Activated CD4-positive, alpha-beta memory T cell treated with anti-CD3 and anti-CD28 coated beads, Interleukin-2, amount 10 ng/mL, durations not matched to agents 7 days and 5 days (primary cell): ENCODE data around the gene INTS1. TPM values are rescaled to one million over a fixed set of nuclear protein-coding genes. Genes with fewer than 3 reads are reported as not detected.

Experiments
- CTCF ChIA-PET: fragments of 350-600 bp; sonication (Branson Sonifier 250); formaldehyde crosslinking; loops from one replicate; lab custom pipeline; 2021; ENCODE audit warnings: antibody characterized with exemption, inconsistent platforms; lab: Charles Lee
- POLR2A ChIA-PET: fragments of 350-600 bp; sonication (Branson Sonifier 250); formaldehyde crosslinking; loops from one replicate; lab custom pipeline; 2021; ENCODE audit warnings: antibody characterized with exemption; lab: Charles Lee
- DNase-seq: peaks from one replicate; pipeline ENCODE4 v3.0.0-alpha.2; 2020
- H3K27ac Mint-ChIP-seq: one replicate; pipeline ENCODE4 v1.8.0; 2021; ENCODE audit warnings: mild to moderate bottlenecking, mixed read lengths
- H3K27me3 Mint-ChIP-seq: one replicate; pipeline ENCODE4 v1.8.0; 2021; ENCODE audit warnings: mixed read lengths
- H3K36me3 Mint-ChIP-seq: one replicate; pipeline ENCODE4 v1.8.0; 2021; ENCODE audit warnings: low read depth, mixed read lengths
- H3K4me1 Mint-ChIP-seq: one replicate; pipeline ENCODE4 v1.8.0; 2021; ENCODE audit warnings: mixed read lengths
- H3K4me3 Mint-ChIP-seq: one replicate; pipeline ENCODE4 v1.8.0; 2021; ENCODE audit warnings: mild to moderate bottlenecking, mixed read lengths
- H3K9me3 Mint-ChIP-seq: one replicate; pipeline ENCODE4 v1.8.0; 2021; ENCODE audit warnings: mixed read lengths
- total RNA-seq, 2 experiments: library from RNA; stranded (reverse); gene quantifications; one replicate each; pipeline ENCODE4 v1.2.3, GENCODE V29; 2021

The INTS1 gene
- total RNA-seq, 2 experiments from 2014 or later: 79.2 to 87.5 TPM

DNA sequence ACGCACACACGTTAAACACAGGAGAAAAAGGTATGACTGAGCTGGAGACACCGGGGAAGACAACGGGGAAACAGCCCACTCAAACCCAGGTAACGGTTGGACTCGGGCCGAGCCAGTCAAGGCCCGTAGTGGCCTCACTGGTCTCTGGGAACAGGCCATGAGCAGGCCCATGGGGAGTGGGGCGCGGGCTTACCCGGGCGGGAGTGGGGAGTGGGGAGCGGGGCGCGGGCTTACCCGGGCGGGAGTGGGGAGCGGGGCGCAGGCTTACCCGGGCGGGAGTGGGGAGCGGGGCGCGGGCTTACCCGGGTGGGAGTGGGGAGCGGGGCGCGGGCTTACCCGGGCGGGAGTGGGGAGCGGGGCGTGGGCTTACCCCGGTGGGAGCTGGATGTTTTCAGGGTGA is 11.5 kb downstream of the INTS1 start:
- no peak for DNase-seq
- no peaks in the 10 kb centered on the region for H3K9me3 Mint-ChIP-seq
- H3K4me3 Mint-ChIP-seq: no peak overlapping the region
- H3K4me1 Mint-ChIP-seq: no peaks in the 10 kb centered on the region
- CTCF ChIA-PET: no interaction called here
- POLR2A ChIA-PET: no interaction called here
- H3K27ac Mint-ChIP-seq: no peak overlapping the region
- peaks cover 41% of the 10 kb centered on the region for H3K36me3 Mint-ChIP-seq
- no peaks in the 10 kb centered on the region for H3K27me3 Mint-ChIP-seq

DNA sequence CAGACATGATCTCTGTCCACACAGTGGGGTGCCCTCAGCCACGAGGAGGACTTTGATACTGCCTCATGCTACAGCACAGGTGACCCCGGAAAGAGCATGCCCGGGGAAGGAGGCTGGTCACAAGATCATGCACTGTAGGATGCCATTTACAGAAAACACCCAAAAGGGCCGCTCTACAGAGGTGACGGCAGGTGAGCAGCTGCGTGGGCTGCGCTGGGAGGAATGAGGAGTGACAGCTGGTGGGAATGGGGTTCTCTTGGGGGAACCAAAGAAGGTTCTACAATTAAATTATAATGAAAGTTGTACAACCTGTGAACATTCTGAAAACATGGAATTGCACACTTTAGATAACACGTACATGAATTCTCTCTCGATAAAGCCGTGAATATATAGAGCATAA is 12.0 kb downstream of the INTS1 start:
- CTCF ChIA-PET: no interaction called here
- no peak overlapping the region for H3K27ac Mint-ChIP-seq
- H3K4me3 Mint-ChIP-seq: no peak overlapping the region
- POLR2A ChIA-PET: no interaction called here
- no peaks in the 10 kb centered on the region for H3K9me3 Mint-ChIP-seq
- no peaks in the 10 kb centered on the region for H3K4me1 Mint-ChIP-seq
- no peak for DNase-seq
- H3K36me3 Mint-ChIP-seq: peaks cover 37% of the 10 kb centered on the region
- H3K27me3 Mint-ChIP-seq: no peaks in the 10 kb centered on the region

DNA sequence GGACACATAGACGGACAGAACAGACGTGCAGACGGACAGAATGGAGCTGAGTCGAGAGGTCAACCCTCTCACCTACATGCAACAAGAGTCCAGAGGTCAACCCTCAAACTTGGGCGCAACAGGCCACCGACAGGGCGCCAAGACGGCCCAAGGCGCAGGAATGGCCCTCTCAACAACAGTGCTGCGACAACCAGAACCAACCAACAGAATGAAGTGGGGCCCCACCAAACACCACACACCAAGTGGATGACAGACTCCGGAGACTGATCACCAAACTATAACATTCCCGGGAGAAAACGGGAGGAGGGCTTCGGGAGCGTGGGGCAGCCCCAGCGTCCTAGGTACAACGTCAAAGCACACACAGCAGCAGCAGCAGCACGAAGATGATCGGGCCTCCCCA is 13.4 kb downstream of the INTS1 start:
- Mint-ChIP-seq H3K36me3 (peaks cover 30% of the 10 kb centered on the region), H3K27me3 (no peaks in the 10 kb centered on the region), H3K9me3 (no peaks in the 10 kb centered on the region), H3K27ac (no peak overlapping the region), H3K4me1 (no peaks in the 10 kb centered on the region), H3K4me3 (no peak overlapping the region)
- POLR2A ChIA-PET: no interaction called here
- CTCF ChIA-PET: no interaction called here
- DNase-seq: no peak

DNA sequence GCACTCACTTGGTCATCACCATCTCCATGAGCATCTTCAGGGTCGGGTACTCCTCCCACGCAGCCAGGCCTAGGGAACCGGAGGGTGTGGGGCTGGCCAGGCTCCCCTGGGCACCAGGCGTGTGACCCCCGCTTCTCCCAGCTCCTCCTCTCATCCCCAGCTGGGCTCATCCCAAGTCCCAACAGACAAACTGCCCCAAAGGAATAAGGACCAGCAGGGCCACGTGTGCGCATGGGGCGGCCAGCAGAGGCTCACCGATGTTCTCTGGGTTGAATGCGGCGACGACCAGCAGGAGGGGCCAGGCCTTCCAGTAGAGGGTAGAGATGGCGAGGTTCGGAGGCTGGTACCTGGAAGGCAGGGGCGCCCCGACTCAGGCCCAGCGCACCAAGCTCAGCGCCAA is 14.9 kb downstream of the INTS1 start:
- no peak overlapping the region for H3K4me3 Mint-ChIP-seq
- H3K36me3 Mint-ChIP-seq: peaks cover 30% of the 10 kb centered on the region
- no peaks in the 10 kb centered on the region for H3K4me1 Mint-ChIP-seq
- no peak for DNase-seq
- H3K27me3 Mint-ChIP-seq: no peaks in the 10 kb centered on the region
- ChIA-PET POLR2A (no interaction called here), CTCF (interaction anchor here (1.3 kb wide), 1 partner anchor 15 kb away, joined by 4 read pairs; no protein-coding TSS in a partner anchor)
- no peak overlapping the region for H3K27ac Mint-ChIP-seq
- H3K9me3 Mint-ChIP-seq: no peaks in the 10 kb centered on the region

DNA sequence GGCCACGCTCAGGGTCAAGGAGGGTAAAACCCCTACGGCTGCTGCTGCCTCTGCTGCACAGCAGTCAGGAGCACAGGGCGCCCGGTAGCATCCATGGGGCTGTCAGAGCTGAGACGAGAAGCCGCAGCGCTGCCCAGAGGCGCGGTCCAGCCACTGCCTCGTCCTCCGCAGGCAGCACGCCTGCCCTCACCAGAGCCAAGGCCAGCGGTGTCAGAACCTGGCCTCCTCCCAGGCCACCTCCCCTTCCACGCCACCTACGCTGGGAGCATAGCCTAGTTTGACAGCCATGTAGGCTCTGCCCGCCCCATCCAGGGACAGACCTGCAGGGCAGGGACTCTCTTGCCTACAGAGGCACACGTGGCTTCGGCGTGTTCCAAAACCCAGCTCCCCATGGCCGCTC is 16.2 kb downstream of the INTS1 start:
- Mint-ChIP-seq H3K27me3 (no peaks in the 10 kb centered on the region), H3K4me1 (no peaks in the 10 kb centered on the region), H3K9me3 (no peaks in the 10 kb centered on the region), H3K4me3 (no peak overlapping the region), H3K36me3 (peaks cover 30% of the 10 kb centered on the region), H3K27ac (no peak overlapping the region)
- ChIA-PET CTCF (interaction anchor here (1.3 kb wide), 1 partner anchor 14 kb away, joined by 4 read pairs; no protein-coding TSS in a partner anchor), POLR2A (no interaction called here)
- no peak for DNase-seq

DNA sequence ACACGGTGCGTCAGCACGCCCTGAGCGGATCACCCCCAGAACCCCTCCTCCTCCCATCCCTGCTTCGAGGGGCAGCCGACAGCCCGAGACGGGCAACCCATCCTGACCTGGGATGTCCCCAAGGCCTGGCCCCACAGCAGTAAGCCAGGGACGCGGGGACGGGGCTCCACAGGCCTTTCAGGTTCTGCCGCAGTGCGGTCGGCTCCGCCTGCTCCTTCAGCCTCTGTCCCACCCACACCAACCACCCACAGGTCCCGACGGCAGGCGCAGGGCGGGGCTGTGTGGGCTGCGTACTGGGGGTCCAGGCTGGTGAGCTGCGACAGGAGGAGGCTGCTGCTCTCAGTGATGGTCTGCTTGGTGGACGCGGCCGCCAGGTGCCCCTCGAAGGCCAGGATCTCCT is 16.7 kb downstream of the INTS1 start:
- CTCF ChIA-PET: no interaction called here
- Mint-ChIP-seq H3K27ac (no peak overlapping the region), H3K9me3 (no peaks in the 10 kb centered on the region), H3K36me3 (peaks cover 30% of the 10 kb centered on the region), H3K4me1 (no peaks in the 10 kb centered on the region), H3K4me3 (no peak overlapping the region), H3K27me3 (no peaks in the 10 kb centered on the region)
- no peak for DNase-seq
- POLR2A ChIA-PET: no interaction called here

DNA sequence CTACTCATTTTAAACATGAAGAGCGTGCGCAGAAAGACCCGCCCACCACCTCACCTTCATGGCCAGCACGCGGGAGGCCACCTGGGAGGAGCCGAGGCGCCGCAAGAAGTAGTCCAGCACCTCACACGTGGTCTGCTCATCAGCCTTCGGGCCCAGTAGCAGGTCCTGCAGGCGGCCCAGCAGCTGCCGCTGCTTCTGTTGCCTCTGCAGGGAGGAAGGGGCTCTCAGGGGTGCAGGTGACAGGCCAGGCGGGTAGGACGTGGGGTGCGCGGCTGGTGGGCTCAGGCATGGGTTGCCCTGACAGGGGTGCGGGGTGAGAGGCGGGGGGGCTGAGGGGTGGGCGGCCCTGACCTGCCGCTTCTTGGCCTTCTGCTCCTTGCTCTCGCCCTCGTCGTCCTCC is 17.6 kb downstream of the INTS1 start:
- Mint-ChIP-seq H3K27ac (no peak overlapping the region), H3K4me1 (no peaks in the 10 kb centered on the region), H3K36me3 (peaks cover 27% of the 10 kb centered on the region), H3K4me3 (no peak overlapping the region), H3K27me3 (no peaks in the 10 kb centered on the region), H3K9me3 (no peaks in the 10 kb centered on the region)
- no peak for DNase-seq
- CTCF ChIA-PET: no interaction called here
- POLR2A ChIA-PET: no interaction called here

DNA sequence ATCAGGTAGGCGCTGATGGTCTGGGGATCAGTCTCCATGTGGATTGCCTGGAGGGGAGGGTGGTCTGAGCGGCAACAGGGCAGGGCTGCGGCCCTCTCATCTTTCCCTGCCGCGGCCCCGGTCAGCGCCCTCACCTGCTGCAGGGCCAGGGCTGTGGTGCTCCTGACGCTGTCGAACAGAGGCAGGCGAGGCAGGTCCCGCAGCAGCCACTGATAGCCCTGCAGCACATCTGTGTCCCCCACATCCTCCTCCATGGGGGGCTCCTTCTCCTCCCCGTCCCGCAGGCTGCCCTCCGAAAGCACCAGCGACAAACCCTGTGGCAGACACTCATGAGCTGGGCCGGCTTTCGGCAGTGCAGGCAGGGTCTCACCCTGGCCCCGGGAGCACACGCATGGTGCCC is 19.0 kb downstream of the INTS1 start:
- H3K27ac Mint-ChIP-seq: no peak overlapping the region
- CTCF ChIA-PET: interaction anchor here (1.0 kb wide), 1 partner anchor 11 kb away, joined by 3 read pairs; no protein-coding TSS in a partner anchor
- H3K4me1 Mint-ChIP-seq: no peaks in the 10 kb centered on the region
- no peak overlapping the region for H3K4me3 Mint-ChIP-seq
- no peaks in the 10 kb centered on the region for H3K9me3 Mint-ChIP-seq
- POLR2A ChIA-PET: no interaction called here
- no peaks in the 10 kb centered on the region for H3K27me3 Mint-ChIP-seq
- DNase-seq: no peak
- peaks cover 19% of the 10 kb centered on the region for H3K36me3 Mint-ChIP-seq

DNA sequence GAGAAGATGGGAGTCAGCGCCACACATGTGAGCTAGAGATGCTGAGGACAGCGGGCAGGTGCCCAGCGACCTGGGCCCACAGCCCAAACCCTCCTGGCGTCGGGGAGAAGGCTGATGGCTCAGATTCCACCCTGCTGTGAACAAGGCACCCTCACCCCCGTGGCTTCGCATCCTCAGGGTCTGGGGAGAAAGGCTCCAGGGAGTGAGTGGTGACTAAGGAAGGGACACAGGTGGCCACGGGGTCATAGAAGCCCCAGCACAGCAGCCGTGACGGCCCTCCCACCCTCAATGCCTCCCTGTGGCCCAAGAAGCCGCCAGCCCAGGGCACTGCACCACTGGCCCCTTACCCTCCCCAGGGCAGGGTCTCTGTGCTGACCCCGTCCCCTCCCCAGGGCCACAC is 19.6 kb downstream of the INTS1 start:
- no peak overlapping the region for H3K27ac Mint-ChIP-seq
- H3K4me3 Mint-ChIP-seq: no peak overlapping the region
- peaks cover 16% of the 10 kb centered on the region for H3K36me3 Mint-ChIP-seq
- ChIA-PET CTCF (no interaction called here), POLR2A (no interaction called here)
- no peaks in the 10 kb centered on the region for H3K9me3 Mint-ChIP-seq
- no peak for DNase-seq
- H3K27me3 Mint-ChIP-seq: no peaks in the 10 kb centered on the region
- H3K4me1 Mint-ChIP-seq: no peaks in the 10 kb centered on the region

DNA sequence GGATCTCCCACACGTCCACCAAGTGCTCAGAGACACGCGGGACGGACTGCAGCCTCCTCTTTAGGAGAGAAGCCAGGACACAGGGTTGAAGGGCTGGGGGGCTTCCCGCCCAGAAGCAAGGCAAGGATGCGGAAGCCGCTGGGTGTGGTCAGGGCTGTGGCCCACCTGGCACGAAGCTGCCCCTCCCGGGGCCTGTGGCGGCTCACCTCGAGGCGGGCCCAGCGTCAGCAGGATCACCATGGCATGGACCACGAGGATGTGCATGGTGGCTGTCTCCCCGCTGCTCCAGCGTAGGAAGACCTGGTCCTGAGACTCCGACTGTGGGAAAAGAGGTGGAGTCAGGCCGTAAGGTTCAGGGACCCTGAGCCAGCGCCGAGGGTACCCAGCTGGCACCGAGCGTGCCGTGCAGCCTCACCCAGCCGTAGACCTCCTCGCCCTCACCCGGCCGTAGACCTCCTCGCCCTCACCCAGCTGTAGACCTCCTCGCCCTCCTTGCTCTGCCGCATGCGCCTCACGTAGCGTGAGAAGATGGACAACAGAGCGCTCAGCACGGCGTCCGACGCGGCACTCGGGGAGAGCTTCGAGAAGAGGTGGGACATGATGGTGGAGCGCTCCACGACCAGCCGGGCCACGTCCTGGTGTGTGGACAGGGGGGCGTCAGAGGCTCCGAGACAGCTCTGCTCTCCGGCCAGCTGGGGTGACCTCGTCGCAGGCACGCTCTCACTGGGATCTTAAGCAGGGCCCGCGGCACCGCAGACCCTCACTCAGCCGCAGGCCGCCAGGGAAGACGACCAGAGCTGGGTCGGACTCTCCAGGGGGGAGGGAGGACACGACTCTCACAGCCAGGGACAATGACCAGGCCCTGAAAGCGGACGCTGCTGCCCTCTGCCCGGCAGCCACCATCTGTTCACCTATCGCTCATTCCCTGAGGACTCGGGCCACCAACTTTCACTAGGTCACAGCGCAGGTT is 20.4 kb downstream of the INTS1 start:
- ChIA-PET POLR2A (no interaction called here), CTCF (no interaction called here)
- Mint-ChIP-seq H3K9me3 (no peaks in the 10 kb centered on the region), H3K4me1 (no peaks in the 10 kb centered on the region), H3K4me3 (no peak overlapping the region), H3K36me3 (peaks cover 14% of the 10 kb centered on the region), H3K27ac (no peak overlapping the region), H3K27me3 (no peaks in the 10 kb centered on the region)
- DNase-seq: no peak

DNA sequence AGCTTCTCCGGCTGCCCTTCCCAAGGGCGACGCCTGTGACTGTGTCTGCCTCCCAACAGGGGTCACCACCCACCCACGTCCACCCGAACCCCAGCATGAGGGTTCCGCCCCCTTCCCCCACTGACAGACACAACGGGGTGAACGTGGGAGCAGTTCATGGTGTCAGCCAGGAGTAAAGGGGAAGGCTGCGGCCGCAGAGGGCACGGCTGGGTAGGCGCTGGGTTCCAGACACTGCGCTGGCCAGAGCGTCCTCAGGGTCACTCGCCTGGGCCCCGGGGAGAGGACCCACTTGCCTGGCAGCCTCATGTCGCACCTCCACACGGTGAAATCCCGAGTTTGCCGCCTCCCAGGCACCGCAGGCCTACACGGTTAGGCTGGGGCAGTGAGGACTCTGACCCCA is 21.1 kb downstream of the INTS1 start:
- ChIA-PET CTCF (no interaction called here), POLR2A (no interaction called here)
- H3K27ac Mint-ChIP-seq: no peak overlapping the region
- peaks cover 7% of the 10 kb centered on the region for H3K36me3 Mint-ChIP-seq
- H3K4me3 Mint-ChIP-seq: no peak overlapping the region
- no peaks in the 10 kb centered on the region for H3K9me3 Mint-ChIP-seq
- no peak for DNase-seq
- no peaks in the 10 kb centered on the region for H3K4me1 Mint-ChIP-seq
- no peaks in the 10 kb centered on the region for H3K27me3 Mint-ChIP-seq

DNA sequence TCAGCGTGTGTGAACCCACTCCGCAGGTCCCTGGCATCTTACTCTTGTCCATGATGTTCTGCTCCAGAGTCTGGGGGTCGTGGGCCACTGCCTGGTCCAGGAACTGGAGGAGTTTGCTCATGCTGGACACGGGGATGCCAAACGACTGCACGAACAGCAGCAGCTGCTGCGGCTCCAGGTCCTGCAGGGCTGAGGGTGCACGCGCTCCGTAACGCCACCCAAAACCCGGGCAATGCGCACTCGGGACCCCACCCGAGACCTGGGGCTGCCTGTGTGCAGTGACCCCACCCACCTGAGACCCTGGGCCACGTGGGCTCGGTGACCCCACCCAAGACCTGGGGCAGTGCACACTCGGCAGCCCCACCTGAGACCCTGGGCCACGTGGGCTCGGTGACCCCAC is 22.9 kb downstream of the INTS1 start:
- Mint-ChIP-seq H3K27ac (no peak overlapping the region), H3K36me3 (peaks cover 7% of the 10 kb centered on the region), H3K9me3 (no peaks in the 10 kb centered on the region), H3K27me3 (no peaks in the 10 kb centered on the region), H3K4me1 (no peaks in the 10 kb centered on the region), H3K4me3 (no peak overlapping the region)
- ChIA-PET POLR2A (no interaction called here), CTCF (no interaction called here)
- DNase-seq: no peak

DNA sequence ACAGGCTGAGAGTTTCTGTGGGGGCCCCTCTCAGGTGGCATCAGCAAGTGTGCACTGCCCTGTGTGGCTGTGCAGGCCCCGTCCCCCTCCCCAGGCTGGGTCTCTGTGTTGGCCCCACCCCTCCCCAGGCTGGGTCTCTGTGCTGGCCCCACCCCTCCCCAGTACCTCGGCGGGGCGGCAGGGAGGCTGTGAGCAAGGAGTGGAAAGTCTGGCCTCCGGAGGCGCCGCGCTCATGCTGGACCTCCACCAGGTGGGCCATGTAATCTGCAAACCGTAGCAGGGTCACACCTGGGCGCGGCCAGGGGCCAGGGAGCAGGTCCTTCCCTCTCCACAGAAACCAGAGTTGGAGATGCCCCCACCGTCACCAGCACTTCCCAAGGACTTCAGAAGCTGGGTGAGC is 23.5 kb downstream of the INTS1 start:
- CTCF ChIA-PET: no interaction called here
- DNase-seq: no peak
- POLR2A ChIA-PET: no interaction called here

DNA sequence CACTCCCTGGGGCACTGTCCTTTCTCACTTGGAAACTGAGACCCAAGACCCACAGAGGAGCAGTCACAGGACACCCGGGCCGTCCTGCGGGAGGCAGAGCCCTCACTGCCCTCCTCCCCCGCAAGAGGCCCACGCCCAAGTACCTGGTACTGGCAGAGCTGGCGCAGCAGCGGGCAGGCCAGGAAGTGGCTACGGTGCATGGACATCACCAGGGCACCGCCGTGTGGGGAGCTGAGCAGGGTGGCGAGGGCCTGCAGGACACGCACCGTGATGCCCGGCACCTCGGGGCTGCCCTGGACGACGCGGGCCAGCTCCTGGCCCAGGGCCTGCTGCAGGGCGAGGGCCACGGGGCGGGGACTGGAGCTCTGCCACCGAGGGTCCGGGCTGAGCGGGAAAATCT is 24.9 kb downstream of the INTS1 start:
- no peaks in the 10 kb centered on the region for H3K9me3 Mint-ChIP-seq
- no peaks in the 10 kb centered on the region for H3K27me3 Mint-ChIP-seq
- peaks cover 6% of the 10 kb centered on the region for H3K4me1 Mint-ChIP-seq
- H3K4me3 Mint-ChIP-seq: no peak overlapping the region
- ChIA-PET CTCF (no interaction called here), POLR2A (no interaction called here)
- H3K36me3 Mint-ChIP-seq: peaks cover 7% of the 10 kb centered on the region
- H3K27ac Mint-ChIP-seq: no peak overlapping the region
- DNase-seq: no peak

More for the DNA sequence above, 23.5 kb downstream of the INTS1 start:
- Mint-ChIP-seq H3K36me3 (peaks cover 7% of the 10 kb centered on the region), H3K9me3 (no peaks in the 10 kb centered on the region), H3K4me3 (no peak overlapping the region), H3K4me1 (no peaks in the 10 kb centered on the region), H3K27ac (no peak overlapping the region), H3K27me3 (no peaks in the 10 kb centered on the region)
